ENCODE measurements around the gene CD2AP.
"Not testable (repeated sequence)": the region's sequence is repeated elsewhere in the genome, so short reads cannot be mapped to it uniquely, and the experiment has no call there.

- not testable (repeated sequence) for TF ChIP-seq CTCF, POLR2A (IDR thresholded peaks at IDR 0.05)
These were observed 75.7 kb downstream of the CD2AP start for GRCh38 chr6:47553243-47553642.

Data from gastroesophageal sphincter (tissue), 3 donors.